ENCODE data around the gene KIF23. TPM values are rescaled to one million over a fixed set of nuclear protein-coding genes. Genes with fewer than 3 reads are reported as not detected.

KIF23 gene
- total RNA-seq, 4 donors from 2014 or later: 1.1 to 8.6 (median 4.7) TPM

DNA sequence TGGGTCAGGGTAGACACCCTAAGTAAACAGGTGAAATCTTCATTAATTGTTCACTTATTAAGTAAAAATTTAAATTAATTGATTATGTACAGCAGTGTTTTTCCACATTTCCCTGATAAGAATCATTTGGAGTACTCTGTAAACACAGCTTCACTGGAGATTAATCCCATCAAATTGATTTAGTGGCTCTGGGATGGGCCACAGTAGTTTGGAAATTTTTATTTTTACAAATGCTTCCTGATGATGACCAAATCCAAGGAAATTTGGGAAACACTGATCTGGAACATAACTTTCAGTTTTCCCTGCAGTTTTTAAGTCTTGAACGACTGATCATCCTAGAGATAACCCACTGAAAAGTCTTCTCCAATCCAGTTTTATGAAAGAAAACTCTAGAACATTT is 19.7 kb downstream of the KIF23 start:
- Histone ChIP-seq H3K4me1 (no peaks in the 10 kb centered on the region), H3K27me3 (no peaks in the 10 kb centered on the region), H3K36me3 (no peaks in the 10 kb centered on the region), H3K9me3 (no peaks in the 10 kb centered on the region), H3K4me3 (no peak overlapping the region), H3K27ac (no peak overlapping the region)
- TF ChIP-seq POLR2AphosphoS5 (IDR thresholded peaks at IDR 0.05): no peak
- no peak for TF ChIP-seq POLR2A (IDR thresholded peaks at IDR 0.05)
- WGBS, 2 donors (ENCODE audit: low coverage in 1 of 2): 74 to 92% methylated on average over 1 of the region's 1 CpG
- no peak for ATAC-seq

DNA sequence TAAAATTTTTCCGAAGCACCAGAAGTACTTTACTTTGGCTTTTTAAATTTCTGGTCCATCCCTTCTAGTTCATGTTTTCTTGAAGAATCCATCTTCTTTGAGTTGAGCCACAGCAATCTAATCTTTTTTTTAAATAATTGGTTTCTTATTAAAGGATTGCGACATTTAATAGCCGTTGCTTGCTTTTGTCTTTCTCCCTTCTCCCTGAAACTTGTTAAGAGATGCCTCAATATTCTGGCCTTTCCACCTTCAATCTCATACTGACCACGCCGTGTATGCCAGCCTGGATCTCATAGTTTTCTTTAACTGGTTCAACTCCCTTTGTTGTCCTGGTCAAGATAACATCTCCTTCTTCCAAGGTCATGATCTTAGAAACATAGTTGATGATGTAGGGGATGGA is 20.1 kb downstream of the KIF23 start:
- no peaks in the 10 kb centered on the region for H3K9me3 ChIP-seq
- H3K4me3 ChIP-seq: no peak overlapping the region
- WGBS, 2 donors (ENCODE audit: low coverage in 1 of 2): 88 to 97% methylated on average over 3 to 5 of the region's 5 CpGs
- H3K27me3 ChIP-seq: no peaks in the 10 kb centered on the region
- no peaks in the 10 kb centered on the region for H3K36me3 ChIP-seq
- ATAC-seq: no peak
- H3K4me1 ChIP-seq: no peaks in the 10 kb centered on the region
- no peak overlapping the region for H3K27ac ChIP-seq
- TF ChIP-seq POLR2AphosphoS5 (IDR thresholded peaks at IDR 0.05) (no peak), EP300 (IDR thresholded peaks at IDR 0.05) (no peak), POLR2A (IDR thresholded peaks at IDR 0.05) (no peak)
- TF ChIP-seq, protein P1, sequence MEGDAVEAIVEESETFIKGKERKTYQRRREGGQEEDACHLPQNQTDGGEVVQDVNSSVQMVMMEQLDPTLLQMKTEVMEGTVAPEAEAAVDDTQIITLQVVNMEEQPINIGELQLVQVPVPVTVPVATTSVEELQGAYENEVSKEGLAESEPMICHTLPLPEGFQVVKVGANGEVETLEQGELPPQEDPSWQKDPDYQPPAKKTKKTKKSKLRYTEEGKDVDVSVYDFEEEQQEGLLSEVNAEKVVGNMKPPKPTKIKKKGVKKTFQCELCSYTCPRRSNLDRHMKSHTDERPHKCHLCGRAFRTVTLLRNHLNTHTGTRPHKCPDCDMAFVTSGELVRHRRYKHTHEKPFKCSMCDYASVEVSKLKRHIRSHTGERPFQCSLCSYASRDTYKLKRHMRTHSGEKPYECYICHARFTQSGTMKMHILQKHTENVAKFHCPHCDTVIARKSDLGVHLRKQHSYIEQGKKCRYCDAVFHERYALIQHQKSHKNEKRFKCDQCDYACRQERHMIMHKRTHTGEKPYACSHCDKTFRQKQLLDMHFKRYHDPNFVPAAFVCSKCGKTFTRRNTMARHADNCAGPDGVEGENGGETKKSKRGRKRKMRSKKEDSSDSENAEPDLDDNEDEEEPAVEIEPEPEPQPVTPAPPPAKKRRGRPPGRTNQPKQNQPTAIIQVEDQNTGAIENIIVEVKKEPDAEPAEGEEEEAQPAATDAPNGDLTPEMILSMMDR (IDR thresholded peaks at IDR 0.05): no peak

DNA sequence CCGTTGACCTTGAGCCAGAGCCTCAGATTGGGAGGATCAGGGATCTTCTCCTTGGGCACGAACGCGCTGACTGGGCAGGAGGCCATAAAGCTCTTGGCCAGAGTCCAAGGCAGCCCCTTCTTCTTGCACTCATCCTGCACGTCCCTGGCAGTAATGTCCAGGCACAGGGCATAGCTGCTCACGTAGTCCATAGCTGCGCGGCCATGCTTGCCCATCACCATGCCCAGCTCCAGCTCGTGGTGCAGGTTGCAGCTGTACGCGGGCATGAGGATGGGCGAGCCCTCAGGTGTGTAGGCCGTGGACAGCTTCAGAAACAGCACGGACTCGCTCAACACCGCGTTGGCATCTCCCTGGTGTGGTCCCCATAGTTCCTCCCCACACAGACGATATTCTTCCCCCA is 20.5 kb downstream of the KIF23 start:
- Histone ChIP-seq H3K9me3 (no peaks in the 10 kb centered on the region), H3K4me3 (no peak overlapping the region), H3K36me3 (no peaks in the 10 kb centered on the region), H3K4me1 (no peaks in the 10 kb centered on the region), H3K27me3 (no peaks in the 10 kb centered on the region), H3K27ac (no peak overlapping the region)
- 100% methylated on average over 1 to 5 of the region's 18 CpGs for WGBS, 2 donors (ENCODE audit: low coverage in 1 of 2)
- TF ChIP-seq POLR2A (IDR thresholded peaks at IDR 0.05) (no peak), EP300 (IDR thresholded peaks at IDR 0.05) (no peak)
- TF ChIP-seq, protein P1 (IDR thresholded peaks at IDR 0.05): no peak
- no peak for ATAC-seq

DNA sequence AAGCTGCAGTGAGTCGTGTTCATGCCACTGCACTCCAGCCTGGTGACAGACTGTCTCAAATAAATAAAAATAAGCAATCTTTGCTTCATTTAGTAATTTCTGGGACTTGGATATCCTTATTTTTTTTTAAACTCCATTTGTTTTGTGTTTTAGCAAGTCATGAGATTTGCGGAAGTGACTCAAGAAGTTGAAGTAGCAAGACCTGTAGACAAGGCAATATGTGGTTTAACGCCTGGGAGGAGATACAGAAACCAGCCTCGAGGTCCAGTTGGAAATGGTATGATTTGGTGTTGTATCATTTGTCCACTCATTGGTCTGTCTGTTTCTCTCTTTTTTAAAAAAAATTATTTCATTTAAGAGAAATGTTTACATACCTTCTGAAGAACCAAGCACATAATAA is 21.8 kb downstream of the KIF23 start:
- no peaks in the 10 kb centered on the region for H3K27me3 ChIP-seq
- H3K36me3 ChIP-seq: no peaks in the 10 kb centered on the region
- 87 to 96% methylated on average over 4 of the region's 4 CpGs for WGBS, 2 donors (ENCODE audit: low coverage in 1 of 2)
- no peak for ATAC-seq
- TF ChIP-seq POLR2A (IDR thresholded peaks at IDR 0.05) (no peak), EP300 (IDR thresholded peaks at IDR 0.05) (no peak), POLR2AphosphoS5 (IDR thresholded peaks at IDR 0.05) (no peak)
- TF ChIP-seq, protein P1 (IDR thresholded peaks at IDR 0.05): no peak
- no peaks in the 10 kb centered on the region for H3K4me1 ChIP-seq
- no peak overlapping the region for H3K27ac ChIP-seq
- H3K9me3 ChIP-seq: no peaks in the 10 kb centered on the region
- no peak overlapping the region for H3K4me3 ChIP-seq

DNA sequence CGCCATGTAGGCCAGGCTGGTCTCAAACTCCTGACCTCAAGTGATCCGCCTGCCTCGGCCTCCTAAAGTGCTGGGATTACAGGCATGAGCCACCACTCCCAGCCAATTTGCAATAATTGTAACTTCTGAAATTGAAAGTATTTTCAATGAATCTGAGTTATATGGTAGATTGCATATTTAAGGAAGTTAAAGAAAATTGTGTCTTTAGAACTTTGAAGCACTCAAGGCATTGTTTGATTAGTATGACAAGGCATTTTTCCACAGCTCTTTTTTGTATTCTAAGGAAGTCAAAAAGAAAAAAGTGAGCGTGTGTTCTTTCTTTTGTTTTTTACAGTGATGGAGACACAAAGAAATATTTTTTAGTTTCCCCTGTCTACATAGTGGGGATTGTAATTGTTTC is 22.8 kb downstream of the KIF23 start:
- ATAC-seq: no peak
- Histone ChIP-seq H3K27ac (no peak overlapping the region), H3K4me1 (no peaks in the 10 kb centered on the region), H3K9me3 (no peaks in the 10 kb centered on the region), H3K27me3 (no peaks in the 10 kb centered on the region), H3K4me3 (no peak overlapping the region), H3K36me3 (no peaks in the 10 kb centered on the region)
- 93 to 100% methylated on average over 3 to 4 of the region's 4 CpGs for WGBS, 2 donors (ENCODE audit: low coverage in 1 of 2)
- TF ChIP-seq POLR2A (IDR thresholded peaks at IDR 0.05): no peak
- TF ChIP-seq, protein P1 (IDR thresholded peaks at IDR 0.05): no peak
- TF ChIP-seq EP300 (IDR thresholded peaks at IDR 0.05): no peak
- no peak for TF ChIP-seq POLR2AphosphoS5 (IDR thresholded peaks at IDR 0.05)
